Measurements from ENCODE around the gene RASGEF1C.
"Not testable (repeated sequence)": the region's sequence is repeated elsewhere in the genome, so short reads cannot be mapped to it uniquely, and the experiment has no call there.

Gene RASGEF1C

DNA sequence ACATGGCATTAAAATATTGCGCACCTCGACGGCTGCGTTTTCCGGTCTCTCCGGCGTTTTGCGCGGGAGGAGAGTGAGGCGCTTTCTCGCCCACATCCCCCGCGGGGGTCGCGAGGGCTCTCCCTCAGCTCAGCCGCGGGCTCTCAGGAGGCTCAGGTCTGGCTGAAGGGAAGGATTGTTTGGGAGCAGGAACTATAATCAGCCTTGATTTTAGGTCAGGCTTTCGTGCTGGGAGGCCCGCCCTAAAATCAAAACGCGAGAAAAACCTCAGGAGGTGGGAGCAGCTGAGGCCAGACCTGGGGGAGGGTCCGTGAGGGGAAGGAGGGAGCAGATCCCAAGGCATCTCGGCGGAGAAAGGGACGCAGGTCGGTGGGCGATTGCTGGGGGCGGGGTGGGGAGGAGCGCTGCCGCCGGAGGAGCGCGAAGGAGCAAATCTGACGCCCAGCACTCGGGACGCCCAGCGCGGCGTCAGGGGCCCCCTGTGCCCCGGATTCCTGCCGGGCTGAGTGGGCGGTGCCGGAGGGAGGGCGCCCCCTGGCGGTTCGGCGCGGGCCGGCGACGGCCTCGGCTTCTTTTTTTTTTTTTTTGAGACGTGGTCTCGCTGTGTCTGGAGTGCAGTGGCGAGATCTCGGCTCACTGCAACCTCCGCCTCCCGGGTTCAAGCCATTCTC is 118.8 kb downstream of the RASGEF1C start:
- TF ChIP-seq SUZ12 (IDR thresholded peaks at IDR 0.05; ENCODE audit: extremely low read depth, insufficient read depth, insufficient read length): no peak
- TF ChIP-seq ZNF274 (IDR thresholded peaks at IDR 0.05; ENCODE audit: low read depth, low read length): no peak
- TF ChIP-seq YY1 (IDR thresholded peaks at IDR 0.05; ENCODE audit: insufficient read depth, insufficient read length): no peak
- Histone ChIP-seq H3K36me3 (ENCODE audit: insufficient read depth, insufficient read length, low read length) (no peaks in the 10 kb centered on the region), H3K27me3 (ENCODE audit: insufficient read depth, insufficient read length) (no peaks in the 10 kb centered on the region), H3K4me1 (ENCODE audit: insufficient read depth, insufficient read length) (peaks cover 4% of the 10 kb centered on the region), H3K4me3 (ENCODE audit: insufficient read length, low read depth) (peak overlapping the region; percentile 19), H3K9ac (ENCODE audit: insufficient read length, low read depth) (peak overlapping the region; percentile 74), H3K9me3 (ENCODE audit: insufficient read depth, low read length) (no peaks in the 10 kb centered on the region; the same call in 1 of the 2 replicates)
- peak; percentile 84 for DNase-seq (ENCODE audit: low read depth, low spot score)

DNA sequence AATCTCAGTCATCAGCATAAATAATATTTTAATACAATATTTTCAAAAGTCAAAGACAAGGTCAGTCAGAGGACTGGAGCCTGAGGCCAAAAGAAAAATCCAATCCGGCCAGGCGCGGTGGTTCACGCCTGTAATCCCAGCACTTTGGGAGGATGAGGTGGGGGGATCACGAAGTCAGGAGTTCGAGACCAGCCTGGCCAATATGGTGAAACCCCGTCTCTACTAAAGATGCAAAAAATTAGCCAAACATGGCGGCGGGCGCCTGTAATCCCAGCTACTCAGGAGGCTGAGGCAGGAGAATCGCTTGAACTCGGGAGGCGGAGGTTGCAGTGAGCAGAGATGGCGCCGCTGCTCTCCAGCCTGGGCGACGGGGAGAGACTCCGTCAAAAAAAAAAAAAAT is 119.4 kb downstream of the RASGEF1C start:
- H3K4me3 ChIP-seq (ENCODE audit: insufficient read length, low read depth): peak overlapping the region; percentile 19
- not testable (repeated sequence) for H3K9me3 ChIP-seq (ENCODE audit: insufficient read depth, low read length); H3K36me3 ChIP-seq (ENCODE audit: insufficient read depth, insufficient read length, low read length); H3K4me1 ChIP-seq (ENCODE audit: insufficient read depth, insufficient read length); H3K27me3 ChIP-seq (ENCODE audit: insufficient read depth, insufficient read length); DNase-seq (ENCODE audit: low read depth, low spot score)
- peak overlapping the region; percentile 74 for H3K9ac ChIP-seq (ENCODE audit: insufficient read length, low read depth)

DNA sequence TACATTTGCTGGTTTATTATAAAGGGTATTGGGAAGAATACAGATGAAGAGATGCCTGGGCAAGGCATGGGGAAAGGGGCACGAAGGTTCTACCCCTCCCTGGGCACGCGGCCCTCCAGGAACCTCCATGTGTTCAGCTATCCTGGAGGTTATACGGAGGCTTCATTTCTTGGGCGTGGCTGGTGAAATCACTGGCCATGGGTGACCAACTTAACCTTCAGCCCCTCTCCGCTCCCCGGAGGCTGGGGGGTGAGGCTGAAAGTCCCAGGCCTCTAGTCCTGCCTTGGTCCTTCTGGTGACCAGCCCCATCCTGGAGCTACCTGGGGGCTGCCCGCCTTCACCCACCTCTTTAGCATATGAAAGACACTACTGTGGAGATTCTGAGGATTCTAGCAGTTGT is 120.5 kb downstream of the RASGEF1C start:
- Histone ChIP-seq H3K4me1 (ENCODE audit: insufficient read depth, insufficient read length) (peaks cover 12% of the 10 kb centered on the region), H3K9ac (ENCODE audit: insufficient read length, low read depth) (no peak overlapping the region), H3K36me3 (ENCODE audit: insufficient read depth, insufficient read length, low read length) (no peaks in the 10 kb centered on the region), H3K27me3 (ENCODE audit: insufficient read depth, insufficient read length) (no peaks in the 10 kb centered on the region), H3K9me3 (ENCODE audit: insufficient read depth, low read length) (peaks cover 11% of the 10 kb centered on the region; the same call in 1 of the 2 replicates), H3K4me3 (ENCODE audit: insufficient read length, low read depth) (no peak overlapping the region)
- DNase-seq (ENCODE audit: low read depth, low spot score): no peak
- TF ChIP-seq YY1 (IDR thresholded peaks at IDR 0.05; ENCODE audit: insufficient read depth, insufficient read length) (no peak), SUZ12 (IDR thresholded peaks at IDR 0.05; ENCODE audit: extremely low read depth, insufficient read depth, insufficient read length) (no peak), ZNF274 (IDR thresholded peaks at IDR 0.05; ENCODE audit: low read depth, low read length) (no peak)

DNA sequence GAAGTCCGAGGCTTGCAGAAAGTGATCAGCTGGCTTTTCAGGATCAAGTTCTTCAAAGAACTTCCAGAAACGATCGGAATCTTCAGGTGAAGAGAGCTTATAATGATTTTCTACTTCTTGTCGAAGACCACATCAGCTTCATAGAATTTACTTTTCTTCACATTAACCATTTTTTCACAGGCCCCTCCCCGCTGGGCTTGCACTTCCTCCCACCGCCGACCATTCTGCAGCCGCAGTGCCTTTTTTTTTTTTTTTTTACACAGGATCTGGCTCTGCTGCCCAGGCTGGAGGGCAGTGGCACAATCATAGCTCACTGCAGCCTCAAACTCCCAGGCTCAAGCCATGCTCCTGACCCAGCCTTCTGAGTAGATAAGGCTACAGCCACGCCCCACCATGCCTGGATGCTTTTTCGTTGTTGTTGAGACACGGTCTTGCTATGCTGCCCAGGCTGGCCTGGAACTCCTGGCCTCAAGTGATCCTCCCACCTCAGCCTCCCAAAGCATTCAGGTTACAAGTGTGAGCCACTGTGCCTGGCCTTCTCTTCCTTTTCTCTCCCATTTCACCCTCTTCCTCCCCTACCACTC is 122.1 kb downstream of the RASGEF1C start:
- Histone ChIP-seq H3K9ac (ENCODE audit: insufficient read length, low read depth) (no peak overlapping the region), H3K4me1 (ENCODE audit: insufficient read depth, insufficient read length) (peaks cover 8% of the 10 kb centered on the region), H3K9me3 (ENCODE audit: insufficient read depth, low read length) (peaks cover 12% of the 10 kb centered on the region; the same call in 1 of the 2 replicates), H3K36me3 (ENCODE audit: insufficient read depth, insufficient read length, low read length) (no peaks in the 10 kb centered on the region), H3K27me3 (ENCODE audit: insufficient read depth, insufficient read length) (no peaks in the 10 kb centered on the region), H3K4me3 (ENCODE audit: insufficient read length, low read depth) (no peak overlapping the region)
- TF ChIP-seq YY1 (IDR thresholded peaks at IDR 0.05; ENCODE audit: insufficient read depth, insufficient read length): no peak
- TF ChIP-seq SUZ12 (IDR thresholded peaks at IDR 0.05; ENCODE audit: extremely low read depth, insufficient read depth, insufficient read length): no peak
- no peak for TF ChIP-seq ZNF274 (IDR thresholded peaks at IDR 0.05; ENCODE audit: low read depth, low read length)
- DNase-seq (ENCODE audit: low read depth, low spot score): no peak

DNA sequence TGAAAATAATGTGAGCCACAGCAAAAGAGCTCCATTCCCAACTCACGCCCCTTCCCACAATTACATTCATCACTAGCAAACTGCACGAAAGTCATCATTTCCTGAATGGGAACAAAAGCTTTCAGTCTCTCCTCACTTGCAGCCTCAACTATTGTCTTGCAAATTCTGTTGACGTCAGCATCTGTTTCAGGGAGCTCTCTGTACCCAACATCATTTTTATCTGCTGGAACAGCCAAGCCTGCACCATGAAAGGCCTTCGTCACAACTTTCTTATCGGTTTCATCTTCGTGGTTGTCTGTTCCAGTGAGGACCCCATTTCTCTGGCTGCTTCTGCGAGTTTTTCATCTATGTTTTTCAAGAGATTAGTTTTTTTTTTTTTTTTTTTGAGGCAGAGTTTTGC is 123.2 kb downstream of the RASGEF1C start:
- Histone ChIP-seq H3K36me3 (ENCODE audit: insufficient read depth, insufficient read length, low read length) (no peaks in the 10 kb centered on the region), H3K27me3 (ENCODE audit: insufficient read depth, insufficient read length) (no peaks in the 10 kb centered on the region), H3K9me3 (ENCODE audit: insufficient read depth, low read length) (peaks cover 23% of the 10 kb centered on the region; the same call in 1 of the 2 replicates), H3K4me3 (ENCODE audit: insufficient read length, low read depth) (no peak overlapping the region), H3K4me1 (ENCODE audit: insufficient read depth, insufficient read length) (peaks cover 8% of the 10 kb centered on the region), H3K9ac (ENCODE audit: insufficient read length, low read depth) (no peak overlapping the region)
- peak; percentile 57 for DNase-seq (ENCODE audit: low read depth, low spot score)
- TF ChIP-seq SUZ12 (IDR thresholded peaks at IDR 0.05; ENCODE audit: extremely low read depth, insufficient read depth, insufficient read length): no peak
- TF ChIP-seq YY1 (IDR thresholded peaks at IDR 0.05; ENCODE audit: insufficient read depth, insufficient read length): no peak
- no peak for TF ChIP-seq ZNF274 (IDR thresholded peaks at IDR 0.05; ENCODE audit: low read depth, low read length)

DNA sequence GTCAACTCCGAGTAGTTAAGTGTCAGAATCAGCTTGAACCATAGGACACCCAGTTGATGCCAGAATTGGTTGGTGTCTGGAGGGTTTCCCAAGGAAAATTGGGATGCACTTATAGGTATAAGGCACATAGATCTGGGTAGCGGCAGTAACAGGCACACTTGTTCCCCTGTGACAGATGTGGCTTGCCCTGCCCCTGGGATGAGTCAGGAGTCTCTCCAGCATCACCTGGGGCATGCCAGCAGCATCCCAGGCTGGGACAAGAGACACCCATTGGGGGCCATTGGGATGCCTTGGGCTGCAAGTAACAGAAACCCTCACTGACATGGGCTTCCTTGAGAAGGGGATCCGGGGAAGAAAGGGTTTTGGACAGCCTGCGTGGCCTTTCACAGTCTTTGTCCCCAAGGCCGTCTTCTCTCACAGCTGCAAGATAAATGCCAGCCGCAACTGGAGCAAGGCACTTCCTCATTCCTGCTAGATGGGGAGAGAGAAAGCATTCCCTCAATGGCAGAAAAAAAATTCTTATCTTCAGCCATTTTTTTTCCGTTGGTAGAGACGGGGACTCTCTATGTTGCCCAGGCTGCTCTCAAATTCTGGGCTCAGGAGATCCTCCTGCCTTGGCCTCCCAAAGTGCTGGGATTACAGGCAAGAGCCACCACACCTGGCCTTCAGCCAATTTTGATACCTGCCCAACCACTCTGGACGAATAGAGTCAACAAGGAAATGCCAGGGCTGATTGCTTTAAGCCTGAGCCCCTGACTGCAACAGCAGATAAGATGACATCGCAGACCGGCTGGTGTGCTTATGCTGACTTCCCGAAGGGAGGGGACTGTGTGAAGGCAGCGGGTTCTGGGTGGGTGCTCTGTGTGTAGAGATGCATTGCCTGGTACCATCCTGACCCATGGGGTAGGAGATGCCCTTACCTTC is 124.1 kb downstream of the RASGEF1C start:
- no peak for DNase-seq (ENCODE audit: low read depth, low spot score)
- peaks cover 28% of the 10 kb centered on the region; the same call in 1 of the 2 replicates for H3K9me3 ChIP-seq (ENCODE audit: insufficient read depth, low read length)
- H3K9ac ChIP-seq (ENCODE audit: insufficient read length, low read depth): no peak overlapping the region
- TF ChIP-seq YY1 (IDR thresholded peaks at IDR 0.05; ENCODE audit: insufficient read depth, insufficient read length) (no peak), ZNF274 (IDR thresholded peaks at IDR 0.05; ENCODE audit: low read depth, low read length) (no peak), SUZ12 (IDR thresholded peaks at IDR 0.05; ENCODE audit: extremely low read depth, insufficient read depth, insufficient read length) (no peak)
- no peak overlapping the region for H3K4me3 ChIP-seq (ENCODE audit: insufficient read length, low read depth)
- no peaks in the 10 kb centered on the region for H3K36me3 ChIP-seq (ENCODE audit: insufficient read depth, insufficient read length, low read length)
- no peaks in the 10 kb centered on the region for H3K27me3 ChIP-seq (ENCODE audit: insufficient read depth, insufficient read length)
- peaks cover 8% of the 10 kb centered on the region for H3K4me1 ChIP-seq (ENCODE audit: insufficient read depth, insufficient read length)

DNA sequence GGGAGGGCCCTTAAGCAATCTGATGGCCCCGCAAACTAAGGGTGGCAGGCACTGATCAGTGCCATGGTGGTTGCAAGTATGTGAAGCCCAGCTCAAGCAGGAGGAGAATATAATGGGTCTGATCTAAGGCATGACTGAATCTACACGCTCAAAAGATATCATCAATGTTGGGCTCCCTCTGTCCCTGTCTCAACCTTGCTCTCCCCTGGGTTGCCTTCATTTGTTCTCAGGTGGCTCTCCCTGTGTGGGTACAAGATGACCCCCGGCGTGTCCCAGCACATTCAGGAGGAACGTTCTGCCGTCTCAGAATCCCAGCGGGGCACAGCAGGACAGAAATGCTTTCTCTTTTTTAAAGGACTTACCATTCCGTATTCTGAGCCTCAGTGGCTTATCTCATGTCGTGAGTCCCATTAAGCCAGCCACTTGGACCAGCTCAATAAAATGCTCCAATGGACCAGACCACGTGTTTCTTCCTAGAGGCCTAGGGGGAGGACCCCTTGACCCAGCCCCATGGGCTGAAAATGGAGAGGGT is 125.4 kb downstream of the RASGEF1C start:
- DNase-seq (ENCODE audit: low read depth, low spot score): no peak
- H3K27me3 ChIP-seq (ENCODE audit: insufficient read depth, insufficient read length): no peaks in the 10 kb centered on the region
- no peak overlapping the region for H3K4me3 ChIP-seq (ENCODE audit: insufficient read length, low read depth)
- no peaks in the 10 kb centered on the region for H3K36me3 ChIP-seq (ENCODE audit: insufficient read depth, insufficient read length, low read length)
- H3K9ac ChIP-seq (ENCODE audit: insufficient read length, low read depth): no peak overlapping the region
- TF ChIP-seq ZNF274 (IDR thresholded peaks at IDR 0.05; ENCODE audit: low read depth, low read length) (no peak), SUZ12 (IDR thresholded peaks at IDR 0.05; ENCODE audit: extremely low read depth, insufficient read depth, insufficient read length) (no peak), YY1 (IDR thresholded peaks at IDR 0.05; ENCODE audit: insufficient read depth, insufficient read length) (no peak)
- peaks cover 8% of the 10 kb centered on the region for H3K4me1 ChIP-seq (ENCODE audit: insufficient read depth, insufficient read length)
- H3K9me3 ChIP-seq (ENCODE audit: insufficient read depth, low read length): peaks cover 28% of the 10 kb centered on the region; the same call in 1 of the 2 replicates

Measured in NT2/D1 (cell line).